TTC549 (cell line): ENCODE measurements around the gene DPP9.
"Not testable (repeated sequence)": the region's sequence is repeated elsewhere in the genome, so short reads cannot be mapped to it uniquely, and the experiment has no call there.

Source experiments
- FAIRE-seq: peaks from 2 replicates; lab custom pipeline; 2012; peaks lifted over from hg19 to GRCh38; lab: Jason Lieb, UNC

DPP9 gene

DNA sequence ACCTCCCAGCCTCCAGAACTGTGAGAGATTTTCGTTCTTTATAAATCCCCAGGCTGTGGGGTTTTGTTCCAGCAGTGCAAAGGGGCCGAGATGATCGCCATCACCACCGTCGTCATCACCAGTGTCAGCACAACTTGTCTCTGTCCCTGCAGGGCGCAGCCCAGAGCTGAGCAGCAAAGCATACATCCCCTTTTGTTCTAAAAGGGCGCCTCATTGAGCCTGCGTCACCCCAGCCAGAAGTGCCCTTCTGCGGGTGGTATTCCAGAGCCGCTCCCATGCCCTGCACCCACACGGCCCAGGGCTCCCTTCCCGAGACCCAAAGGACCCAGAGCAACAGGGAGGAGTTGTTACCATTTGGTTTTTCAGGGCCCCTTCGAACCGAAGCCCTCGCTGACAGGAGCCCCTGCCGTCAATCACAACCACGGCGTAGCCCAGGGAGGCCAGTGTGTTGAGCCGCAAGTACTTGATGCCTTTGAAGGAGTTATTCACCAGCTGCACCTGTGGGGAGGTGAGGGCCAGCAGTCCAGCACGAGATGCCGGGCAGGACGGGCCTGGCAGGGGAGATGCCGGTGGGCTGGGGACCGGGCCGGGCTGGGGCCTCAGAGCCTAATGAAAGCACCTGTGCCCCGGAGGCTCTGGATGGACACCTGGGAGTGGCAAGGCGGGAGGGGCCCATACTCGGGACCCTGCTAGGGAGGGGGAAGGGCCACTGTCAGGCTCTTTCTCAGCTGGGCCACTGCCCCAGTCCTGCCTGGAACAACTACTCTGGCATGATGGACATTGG lies 39.1 kb downstream of the DPP9 start:
- FAIRE-seq, result no peak

DNA sequence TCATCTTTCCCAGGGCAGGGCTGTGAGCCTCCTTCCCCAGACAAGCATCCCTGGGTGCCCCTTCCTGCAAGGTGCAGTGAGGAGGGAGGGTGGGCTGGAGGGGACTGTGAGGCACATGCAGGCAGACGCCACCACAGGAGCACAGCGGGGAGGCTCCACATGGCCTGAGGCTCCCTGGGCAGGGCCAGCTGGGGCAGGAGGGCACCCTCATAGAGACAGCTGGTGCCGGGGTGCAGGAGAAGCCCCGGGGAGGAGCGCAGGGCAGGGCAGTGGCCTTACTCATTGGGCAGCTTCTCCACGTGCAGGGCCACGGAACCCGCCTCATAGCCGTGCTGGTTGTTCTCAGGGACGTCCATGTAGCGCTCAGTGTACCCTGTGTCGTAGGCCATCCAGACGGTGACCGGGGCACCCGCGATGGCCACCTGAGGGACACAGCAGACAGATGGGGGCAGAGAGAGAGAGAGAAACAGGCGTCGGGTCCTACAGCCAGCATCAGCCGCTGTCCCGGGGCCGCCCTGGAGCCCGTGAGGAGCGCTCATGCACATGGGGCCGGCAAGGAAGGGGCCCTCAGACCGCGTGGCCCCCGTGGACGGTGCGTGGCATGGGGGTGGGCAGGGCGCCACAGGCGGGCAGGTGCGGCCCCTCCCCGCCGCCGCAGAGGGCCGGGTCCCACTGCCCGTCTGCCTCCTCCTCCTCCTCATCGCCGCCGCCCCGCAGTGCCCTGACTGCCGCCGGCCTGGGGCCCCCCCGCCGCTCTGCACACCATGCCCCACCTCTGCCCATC lies 41.0 kb downstream of the DPP9 start:
- FAIRE-seq, result no peak

DNA sequence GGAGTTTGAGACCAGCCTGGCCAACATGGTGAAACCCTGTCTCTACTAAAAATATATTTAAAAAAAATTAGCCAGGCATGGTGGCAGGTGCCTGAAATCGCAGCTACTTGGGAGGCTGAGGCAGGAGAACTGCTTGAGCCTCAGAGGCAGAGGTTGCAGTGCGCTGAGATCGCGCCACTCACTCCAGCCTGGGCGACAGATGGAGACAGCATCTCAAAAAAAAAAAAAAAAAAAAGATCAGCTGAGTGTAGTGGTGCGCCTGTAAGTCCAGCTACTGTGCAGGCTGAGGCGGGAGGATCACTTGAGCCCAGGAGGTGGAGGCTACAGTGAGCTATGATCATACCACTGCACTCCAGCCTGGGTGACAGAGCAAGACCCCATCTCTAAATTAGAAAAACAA lies 43.6 kb downstream of the DPP9 start:
- FAIRE-seq, result not testable (repeated sequence)

DNA sequence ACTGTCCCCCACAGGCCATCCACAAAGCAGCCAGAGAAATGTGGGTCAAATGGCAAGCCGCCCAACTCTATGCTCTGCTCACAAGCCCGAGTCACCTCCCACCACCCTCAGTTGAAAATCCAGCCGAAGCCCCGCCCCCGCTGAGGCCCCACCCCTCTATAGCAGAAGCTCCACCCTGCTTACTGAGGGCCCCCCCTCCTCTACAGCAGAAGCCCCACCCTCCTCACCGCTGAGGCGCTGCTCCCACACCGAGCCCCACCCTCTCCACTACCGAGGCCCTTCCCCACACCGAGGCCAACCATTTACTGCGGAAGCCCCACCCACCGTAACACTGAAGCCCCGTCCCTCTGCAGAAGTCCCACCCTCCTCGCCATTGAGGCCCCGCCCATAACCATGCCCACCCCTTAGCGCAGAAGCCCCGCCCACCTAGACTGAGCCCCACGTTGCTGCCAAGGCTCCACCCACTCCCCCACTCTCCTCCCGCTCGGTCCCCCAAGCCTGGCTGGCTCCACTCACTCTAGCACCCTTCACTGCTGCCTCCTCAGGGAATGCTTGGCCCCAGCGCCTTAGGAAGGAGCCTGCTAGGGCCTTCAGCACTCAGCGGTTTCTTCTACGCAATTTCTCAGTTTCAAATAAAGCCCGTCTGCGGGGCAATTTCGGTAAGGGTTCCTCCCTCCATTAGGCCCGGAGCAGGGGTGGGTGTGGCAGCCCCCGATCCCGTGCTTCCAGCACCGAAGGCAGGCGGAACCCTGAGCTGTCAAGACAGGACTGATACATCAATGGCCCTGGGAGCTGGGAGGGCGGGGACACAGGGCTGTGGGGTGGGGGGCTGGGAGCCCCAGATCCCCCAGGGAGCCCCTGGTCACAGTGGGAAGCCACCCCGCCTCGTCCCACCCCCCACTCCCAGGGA lies 44.5 kb downstream of the DPP9 start:
- FAIRE-seq, result no peak

DNA sequence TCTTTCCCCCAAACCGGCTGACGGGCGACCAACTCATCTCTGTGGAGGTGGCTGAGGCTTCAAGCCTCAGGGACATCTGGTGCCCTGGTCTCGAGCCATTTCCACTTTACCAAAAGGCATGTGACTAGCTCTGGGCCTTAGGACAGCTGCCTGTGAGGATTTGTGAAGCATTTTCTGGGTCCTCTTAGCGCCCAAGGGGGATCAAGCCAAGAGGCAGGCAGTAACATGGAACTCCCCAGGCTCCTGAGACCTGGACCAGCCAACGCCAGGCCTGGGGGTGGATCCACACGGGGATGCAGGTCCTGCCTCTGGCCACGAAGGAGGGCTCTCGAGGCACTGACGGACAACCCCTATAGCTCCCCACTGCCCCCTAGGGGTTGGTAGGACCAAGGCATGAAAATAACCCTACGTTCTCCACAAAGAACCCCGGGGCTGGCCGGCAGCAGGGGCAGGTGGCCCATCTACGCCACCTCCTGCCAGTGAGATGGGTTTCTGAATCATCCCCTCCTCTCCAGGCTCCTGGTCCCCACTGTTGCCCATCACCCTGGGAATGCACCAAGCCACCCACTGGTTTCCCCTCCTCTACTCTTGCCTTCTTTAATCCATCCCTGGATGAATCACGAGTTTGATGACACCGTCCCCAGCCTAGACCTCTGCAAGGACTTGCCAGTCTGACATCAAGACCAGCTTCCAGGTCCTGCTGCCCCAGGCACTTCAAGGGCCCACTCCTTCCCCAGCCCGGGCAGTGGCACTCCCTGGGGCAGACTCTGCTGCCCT lies 46.5 kb downstream of the DPP9 start:
- peak; percentile 9 for FAIRE-seq

DNA sequence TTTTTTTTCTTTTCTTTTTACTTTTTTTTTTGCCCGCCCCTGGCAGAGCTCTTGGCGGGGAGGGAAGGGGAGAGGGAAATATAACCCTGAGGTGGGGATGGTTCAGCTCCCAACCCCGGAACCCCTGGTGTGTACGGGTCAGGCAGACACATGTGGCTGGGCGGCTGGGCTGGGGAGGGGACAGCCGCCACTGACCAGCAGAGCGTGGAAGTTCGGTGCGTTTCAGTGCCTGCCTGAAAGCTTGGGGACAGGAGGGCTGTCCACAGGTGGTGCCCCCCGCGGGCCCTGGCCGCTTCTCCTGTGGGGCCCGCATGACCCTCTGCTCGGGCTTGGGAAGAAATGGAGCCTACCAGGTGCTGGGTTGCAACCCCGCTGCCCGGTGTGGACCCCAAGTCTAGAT lies 48.3 kb downstream of the DPP9 start:
- FAIRE-seq, result no peak

DNA sequence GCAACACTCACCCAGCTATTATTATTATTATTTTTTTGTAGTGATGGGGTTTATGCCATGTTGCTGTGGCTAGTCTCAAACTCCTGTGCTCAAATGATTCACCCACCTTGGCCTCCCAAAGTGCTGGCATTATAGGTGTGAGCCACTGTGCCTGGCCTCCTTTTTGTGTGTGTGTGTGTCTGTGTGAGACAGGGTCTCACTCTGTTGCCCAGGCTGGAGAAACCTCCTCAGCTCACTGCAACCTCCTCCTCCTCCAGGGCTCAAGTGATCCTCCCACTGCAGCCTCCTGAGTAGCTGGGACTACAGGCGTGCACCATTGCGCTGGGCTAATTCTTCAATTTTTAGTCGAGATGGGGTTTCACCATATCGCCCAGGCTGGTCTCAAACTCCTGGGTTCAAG lies 49.9 kb downstream of the DPP9 start:
- FAIRE-seq, result no peak

DNA sequence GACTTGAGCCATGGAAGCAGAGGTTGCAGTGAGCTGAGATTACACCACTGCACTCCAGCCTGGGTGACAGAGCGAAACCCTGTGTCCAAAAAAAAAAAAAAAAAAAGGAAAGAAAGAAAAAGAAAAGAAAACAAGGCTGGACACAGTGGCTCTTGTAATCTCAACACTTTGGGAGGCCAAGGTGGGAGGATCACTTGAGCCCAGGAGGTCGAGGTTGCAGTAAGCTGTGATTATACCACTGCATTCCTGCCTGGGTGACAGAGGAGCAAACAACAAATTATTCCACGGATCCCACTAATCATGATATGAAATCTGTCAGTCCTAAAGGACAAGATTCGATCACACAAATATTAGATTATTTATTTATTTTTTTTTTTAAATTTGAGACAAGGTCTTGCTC lies 50.4 kb downstream of the DPP9 start:
- FAIRE-seq, result no peak

DNA sequence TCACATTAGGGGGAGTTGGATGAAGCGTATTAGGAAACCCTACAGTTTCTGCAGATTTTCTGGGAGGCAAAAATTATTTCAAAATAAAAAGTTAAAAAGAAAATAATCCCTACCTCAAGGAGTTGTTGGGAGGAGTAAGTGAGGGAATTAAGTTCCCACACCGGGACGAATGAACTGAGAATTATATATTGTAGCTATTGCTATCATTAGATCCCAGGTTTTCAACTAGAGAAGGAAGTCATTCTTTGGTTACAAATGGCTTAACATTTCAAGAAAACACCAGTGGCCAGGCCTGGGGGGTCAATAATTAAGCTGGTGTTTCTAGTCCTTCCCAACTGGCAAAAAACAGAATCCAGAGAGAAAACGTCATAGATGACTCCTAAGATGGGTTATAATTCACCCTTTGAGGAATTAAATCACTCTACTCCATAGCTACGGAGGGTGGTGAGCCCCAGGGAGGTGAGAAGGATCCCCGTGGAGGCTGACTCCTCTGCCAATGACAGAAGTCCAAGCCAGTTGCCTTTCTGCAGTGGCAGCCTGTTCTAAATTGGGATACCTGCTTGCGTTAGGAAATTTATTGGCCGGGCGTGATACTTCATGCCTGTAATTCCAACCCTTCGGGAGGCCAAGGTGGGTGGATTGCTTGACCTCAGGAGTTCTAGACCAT lies 52.3 kb downstream of the DPP9 start:
- no peak for FAIRE-seq

DNA sequence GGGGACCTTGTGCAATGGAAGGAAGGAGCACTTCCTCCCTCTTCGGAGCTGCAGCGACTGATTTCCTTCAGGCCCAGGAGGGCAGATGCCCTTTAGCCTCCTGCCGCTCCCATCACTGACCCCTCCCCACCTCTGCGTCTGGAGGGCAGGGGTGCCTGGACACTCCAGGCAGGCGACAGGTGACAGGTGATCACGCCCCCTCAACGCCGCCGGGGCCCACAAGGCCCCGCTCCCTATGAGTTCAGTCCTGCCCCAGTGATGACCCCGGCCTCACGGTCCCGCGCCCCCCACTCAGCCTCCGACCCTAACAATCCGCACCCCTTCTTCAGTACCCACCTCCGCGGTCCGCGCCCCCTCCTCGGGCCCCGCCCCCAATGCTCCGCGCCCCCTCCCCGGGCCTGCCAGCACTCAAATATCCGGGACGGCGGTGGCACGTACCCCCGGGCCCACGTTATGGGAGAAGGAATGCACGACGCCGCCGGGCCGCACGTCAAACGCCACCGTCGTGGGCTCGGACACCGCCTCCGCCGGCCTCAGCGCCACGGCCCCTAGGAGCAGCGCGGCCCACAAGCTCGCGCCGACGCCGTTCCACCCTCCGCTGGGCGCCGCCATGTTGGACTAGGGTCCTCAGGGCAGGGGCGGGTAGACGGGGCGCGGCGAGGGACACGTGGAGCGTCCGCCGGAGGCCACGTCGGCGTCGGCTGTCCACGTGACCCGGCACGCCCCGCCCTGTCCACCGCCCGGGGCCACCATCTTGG lies 53.7 kb downstream of the DPP9 start, which contains the start of gene MYDGF:
TSS of gene MYDGF (minus strand) at position 620 of the 758 bp plus-strand sequence. CDS start at position 612, 8 bp downstream.
- FAIRE-seq, result no peak

DNA sequence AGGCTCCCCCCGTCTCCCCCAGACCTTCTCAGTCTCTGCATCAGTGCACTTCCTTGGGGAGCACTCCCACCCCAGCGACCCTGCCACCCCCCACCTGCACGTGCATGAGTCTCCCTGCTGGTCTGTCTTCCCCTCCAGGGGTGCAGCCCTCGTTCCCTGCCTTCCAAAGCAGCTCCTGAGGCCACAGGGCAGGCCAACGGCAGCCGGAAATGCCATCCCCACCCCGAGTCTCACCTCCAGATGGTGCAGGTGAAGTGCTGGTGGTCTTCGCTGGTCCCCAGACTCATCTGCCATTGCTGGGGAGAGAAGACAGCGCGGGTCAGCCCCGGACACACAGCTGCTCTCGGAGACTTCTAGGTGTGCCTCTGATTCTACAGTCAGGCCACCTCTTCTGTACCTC lies 59.0 kb downstream of the DPP9 start:
- no peak for FAIRE-seq

DNA sequence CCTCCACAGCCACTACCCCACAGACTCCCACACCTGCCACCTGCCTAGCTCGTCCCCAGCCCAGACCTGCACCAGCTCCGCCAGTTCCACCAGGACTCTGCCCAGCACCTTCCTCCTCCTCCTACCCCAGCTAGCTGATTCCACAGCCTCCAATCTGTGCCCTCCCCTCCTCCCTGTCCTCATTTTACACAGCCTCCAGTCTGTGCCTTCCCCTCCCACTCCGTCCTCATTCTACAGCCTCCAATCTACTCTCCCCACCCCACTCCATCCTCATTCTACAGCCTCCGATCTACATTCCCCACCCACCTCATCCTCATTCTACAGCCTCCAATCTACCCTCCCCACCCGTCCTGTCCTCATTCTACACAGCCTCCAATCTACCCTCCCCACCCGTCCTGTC lies 60.8 kb downstream of the DPP9 start:
- no peak for FAIRE-seq

DNA sequence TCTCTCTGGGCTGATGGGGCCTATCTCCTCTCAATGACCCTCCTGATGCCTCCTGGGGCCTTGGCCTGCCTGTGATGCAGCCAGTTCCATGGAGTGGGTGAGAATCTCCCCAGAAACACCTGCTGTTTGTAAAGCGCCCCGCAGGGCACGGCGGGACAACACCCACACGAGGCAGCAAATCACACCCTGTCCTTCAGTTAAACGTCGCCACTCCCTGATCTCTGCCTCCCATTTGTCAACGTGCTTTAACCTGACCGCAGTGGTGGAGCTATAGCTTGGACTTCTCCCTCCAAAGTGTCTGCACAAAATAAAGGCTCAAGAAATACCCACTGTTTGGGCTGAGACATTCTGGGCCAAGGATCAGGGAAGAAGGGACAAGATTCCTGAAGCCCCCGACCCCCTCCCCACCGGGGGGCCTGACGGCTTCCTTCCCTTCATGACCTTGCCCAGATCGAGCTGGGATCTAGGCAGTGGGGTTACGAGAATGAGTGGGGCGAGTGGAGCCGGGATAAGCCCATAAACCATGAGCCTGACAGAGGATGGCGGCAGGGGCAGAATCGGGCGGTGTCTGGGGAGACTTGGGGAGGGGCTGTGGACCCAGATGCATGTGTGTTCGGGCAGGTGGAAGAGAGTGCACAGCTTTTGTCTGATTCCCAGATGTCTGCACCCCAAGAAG lies 61.5 kb downstream of the DPP9 start:
- no peak for FAIRE-seq

DNA sequence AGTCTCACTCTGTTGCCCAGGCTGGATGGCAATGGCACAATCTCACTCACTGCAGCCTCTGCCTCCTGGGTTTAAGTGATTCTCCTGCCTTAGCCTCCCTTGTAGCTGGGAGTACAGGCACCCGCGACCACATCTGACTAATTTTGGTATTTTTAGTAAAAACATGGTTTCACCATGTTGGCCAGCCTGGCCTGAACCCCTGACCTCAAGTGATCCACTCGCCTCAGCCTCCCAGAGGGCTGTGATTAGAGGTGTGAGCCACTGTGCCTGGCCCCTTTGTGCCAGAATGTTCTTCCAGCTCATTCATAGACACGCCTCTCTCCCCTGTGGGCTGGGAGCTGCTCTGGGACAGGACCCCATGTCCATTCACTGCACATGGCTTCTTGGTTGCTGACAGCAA lies 62.6 kb downstream of the DPP9 start:
- no peak for FAIRE-seq

DNA sequence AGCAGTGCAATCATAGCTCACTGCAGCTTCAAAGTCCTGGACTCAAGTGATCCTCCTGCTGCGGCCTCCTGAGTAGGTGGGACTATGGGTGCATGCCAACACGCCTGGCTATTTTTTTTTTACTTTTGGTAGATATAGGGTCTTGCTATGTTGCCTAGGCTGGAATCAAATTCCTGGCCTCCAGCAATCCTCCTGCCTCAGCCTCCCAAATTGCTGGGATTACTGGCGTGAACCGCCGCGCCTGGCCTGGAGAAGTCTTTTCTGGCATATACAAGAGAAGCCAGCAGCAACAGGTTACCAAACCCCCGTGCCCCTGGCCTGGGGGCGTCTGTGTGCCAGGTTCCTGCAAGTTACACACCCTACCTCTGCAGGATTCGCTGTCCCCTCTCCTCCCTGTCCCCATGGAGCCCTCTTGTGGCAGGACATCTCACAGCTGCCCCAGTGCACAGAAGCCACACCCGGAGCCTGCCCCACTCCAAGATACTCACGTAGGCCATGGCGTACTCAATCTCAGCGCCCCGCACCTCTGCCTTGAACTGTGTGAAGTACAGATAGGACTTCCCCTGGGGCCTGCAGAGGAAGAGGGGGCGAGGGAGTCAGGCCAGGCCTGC lies 63.4 kb downstream of the DPP9 start:
- FAIRE-seq, result no peak

DNA sequence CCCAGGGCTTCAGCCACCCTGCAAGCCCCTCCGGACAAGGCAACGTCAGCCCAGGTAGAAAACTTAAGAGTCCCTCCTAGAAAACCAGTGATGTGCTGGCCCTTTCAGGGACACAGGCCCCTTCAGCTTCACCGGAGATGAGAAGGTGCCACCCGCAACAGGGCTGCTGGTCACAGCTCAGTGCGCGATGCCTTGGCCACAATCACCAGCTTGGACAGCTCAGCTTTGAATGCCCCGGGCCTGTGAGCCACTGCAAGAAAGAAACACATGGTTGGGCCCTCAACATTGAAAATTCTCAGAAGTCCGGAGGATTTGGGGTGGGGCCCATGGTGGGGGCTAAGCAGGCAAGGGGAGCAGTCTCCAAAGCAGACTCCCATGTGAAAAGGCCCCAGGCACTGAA lies 65.8 kb downstream of the DPP9 start:
- FAIRE-seq, result no peak

DNA sequence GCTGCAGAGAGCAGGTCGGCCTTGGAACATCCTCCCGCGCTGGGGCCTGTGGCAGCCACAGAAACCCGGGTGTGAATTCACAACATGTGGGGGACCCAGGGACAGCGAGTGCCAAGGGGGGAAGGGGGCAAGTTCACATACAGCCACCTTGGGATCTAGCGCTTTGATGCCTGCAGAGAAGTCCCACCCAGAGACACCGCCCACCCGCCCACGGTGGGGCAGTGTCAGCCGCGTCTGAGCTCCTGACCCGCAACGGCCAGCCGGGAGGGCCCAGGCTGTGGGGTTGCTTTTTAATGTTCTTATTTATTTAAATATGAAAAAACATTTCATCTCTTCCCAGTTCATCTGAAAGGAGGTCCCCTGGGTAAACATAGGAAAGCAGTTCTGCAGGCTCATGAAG lies 66.4 kb downstream of the DPP9 start:
- no peak for FAIRE-seq

DNA sequence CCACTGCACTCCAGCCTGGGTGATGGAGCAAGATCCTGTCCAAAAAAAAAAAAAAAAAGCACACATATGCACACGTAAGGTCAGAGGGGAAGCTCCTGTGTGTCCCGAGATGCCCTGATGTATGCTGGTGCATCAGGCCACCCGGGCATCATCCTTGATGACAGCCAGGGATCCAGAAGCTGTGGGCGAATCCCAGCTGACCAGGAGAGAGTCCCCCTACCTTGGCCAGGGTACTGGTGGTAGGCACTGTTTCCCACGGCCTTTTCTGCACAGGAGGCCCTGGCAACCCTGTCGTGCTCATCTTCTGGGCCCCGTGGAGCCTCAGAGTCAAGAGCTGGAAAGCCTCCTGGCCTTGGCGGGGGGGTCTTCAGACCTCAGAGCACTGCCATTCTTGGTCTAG lies 67.5 kb downstream of the DPP9 start:
- no peak for FAIRE-seq
